C1 segment of cervical spinal cord (tissue), 14 donors: ENCODE measurements around the gene PAX6.

Source experiments
- DNase-seq, 14 donors: peaks; one replicate each; lab custom pipeline; 2025; lab: John Stamatoyannopoulos, UW

The PAX6 gene

DNA sequence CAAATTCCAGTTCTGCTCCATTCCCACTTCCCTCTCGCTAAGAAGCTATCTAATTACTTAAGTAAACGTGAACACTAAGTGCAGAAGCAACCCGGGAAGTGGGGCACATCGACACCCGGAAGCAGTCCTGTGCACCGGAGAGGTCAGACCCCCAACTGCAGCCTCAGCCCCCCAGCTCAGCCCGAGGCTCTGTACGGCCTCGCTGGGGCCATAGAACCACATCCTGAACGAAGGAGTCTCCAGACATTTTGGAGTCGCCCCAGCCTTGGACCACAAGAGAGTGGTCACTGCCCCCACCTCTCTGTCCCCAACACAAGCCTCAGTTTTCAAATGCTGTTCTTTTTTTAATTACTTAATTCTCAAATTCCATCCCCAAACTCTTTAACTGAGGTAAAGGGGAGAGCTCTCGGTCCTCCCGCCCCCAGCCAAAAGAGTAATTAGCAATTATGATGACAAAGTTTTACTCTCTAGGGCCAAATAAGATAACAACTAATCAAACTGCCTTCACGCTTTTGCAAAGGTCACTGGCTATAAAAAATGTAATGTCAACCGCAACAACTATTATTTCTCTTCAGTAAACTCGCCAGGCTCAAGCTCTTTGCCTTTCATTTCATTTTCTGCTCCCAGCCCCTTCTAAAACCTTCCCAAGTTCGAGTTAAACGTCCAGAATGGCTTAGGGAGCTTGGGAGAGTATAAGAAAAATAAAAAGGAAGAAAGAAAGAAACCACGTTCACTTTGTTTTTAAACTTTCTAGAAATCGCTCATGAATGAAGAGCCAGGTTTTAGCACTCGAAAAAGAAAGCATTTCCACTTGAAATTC is 2.2 kb downstream of the PAX6 start:
- no peak for DNase-seq

DNA sequence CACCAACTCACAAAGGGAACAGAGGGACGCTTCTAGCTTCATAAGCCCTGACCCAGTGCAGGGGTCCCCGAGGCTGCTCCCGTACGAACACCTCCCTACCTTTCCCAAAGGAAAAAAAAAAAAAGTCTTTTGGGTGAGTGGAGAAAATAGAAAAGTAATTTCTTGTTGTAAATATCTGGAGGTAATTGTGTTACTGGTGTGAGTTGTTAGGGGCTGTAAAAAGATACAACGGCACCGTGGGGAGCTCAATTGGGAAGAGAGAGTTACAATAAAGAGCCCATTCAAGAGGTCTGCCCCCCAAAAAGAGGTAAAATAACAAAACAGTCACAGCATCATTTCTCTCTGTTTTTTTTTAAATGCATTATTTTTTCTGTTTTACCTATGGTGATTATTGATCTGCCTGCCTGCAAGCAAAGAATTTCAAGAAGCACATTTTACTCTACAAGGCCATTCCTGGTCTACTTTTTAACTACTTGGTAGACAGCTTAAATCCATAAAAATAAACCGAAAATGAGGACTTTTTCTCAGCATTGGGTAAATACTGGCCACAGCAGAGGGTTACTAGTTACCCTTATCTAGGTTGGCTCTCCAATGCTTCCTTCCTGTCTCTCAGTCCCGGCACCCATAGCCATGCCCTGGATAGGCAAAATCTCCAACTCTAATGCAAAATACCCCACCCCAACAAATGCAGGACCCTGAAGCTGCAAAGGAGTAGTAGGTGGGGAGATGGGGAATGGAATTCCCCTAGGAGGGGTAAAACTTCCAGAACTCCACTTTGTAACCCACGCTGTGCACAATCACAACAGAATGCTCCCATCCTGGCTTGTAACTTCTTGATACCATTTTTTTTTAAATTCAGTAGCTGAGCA is 3.1 kb downstream of the PAX6 start:
- no peak for DNase-seq

DNA sequence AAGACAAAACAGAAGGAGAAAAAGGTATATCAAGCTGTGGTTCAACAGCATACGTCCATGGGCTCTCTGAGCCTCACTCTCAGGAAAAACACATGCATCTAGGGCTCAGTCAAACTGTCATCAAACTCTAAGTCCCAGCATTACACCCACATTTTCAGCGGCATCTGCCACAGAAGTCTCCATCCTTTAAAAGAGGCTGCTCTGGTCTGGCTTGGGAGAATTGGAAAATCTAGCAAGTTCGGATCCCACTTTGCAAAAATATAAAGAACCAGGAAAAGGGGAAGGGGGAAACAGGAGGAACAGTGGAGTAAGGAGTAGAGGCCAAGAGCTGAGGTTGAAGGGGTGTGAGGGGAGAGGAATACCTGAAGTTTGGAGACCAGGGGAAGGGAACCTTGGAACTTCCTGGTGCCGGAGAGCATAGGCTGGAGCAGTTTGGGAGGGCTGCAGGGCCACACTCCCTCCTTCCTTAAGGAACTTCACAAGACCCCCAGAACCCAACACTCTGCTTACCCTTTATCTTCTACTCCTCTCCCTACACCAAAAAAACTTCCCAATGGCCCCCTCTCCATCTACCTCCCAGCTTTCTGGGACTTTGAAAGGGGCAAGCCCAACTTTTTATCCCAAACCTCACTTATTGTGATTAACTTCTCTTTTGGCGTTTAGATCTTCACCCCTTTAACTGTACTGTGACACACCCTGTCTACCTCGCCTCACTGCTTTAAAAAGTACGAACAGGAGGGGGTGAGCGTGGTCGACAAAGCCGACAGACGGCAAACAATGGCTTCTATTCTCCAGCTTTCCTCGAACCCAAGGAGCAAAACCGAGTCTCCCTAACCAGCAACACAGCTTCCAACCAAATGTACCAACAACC is 4.0 kb downstream of the PAX6 start:
- no peak for DNase-seq

DNA sequence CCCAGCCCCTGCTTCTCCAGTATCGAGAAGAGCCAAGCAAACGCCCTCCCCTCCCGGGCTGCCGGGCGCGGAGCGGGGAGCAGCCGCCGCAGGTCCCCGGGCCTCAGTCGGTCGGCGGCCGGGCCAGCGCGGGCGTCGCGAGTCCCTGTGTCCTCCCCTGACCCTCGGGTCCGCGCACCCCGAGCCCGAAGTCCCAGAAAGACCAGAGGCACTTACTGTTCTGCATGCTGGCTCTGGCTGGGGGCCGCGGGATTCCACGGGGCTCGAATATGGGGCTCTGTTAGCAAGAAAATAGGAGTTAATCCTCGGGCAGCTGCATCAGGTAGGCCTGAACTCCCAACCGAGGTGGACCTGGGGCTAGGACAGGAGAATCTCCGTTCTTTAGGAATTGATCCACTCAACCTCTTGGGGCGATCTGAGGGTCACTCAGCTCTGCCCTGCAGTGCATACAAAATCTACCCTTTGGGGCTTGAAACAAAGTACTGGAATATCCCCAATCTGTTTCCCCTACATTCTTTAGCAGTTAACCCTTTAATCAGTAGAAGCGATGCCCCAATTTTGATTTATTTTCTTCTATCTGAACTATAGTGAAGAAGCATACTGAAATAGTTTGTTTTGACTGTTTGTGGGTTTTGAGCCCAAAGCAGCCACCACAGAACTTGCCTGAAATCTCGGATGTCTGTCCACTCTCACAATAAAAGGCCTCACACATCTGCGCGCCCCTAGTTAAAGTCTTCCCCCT is 4.8 kb downstream of the PAX6 start:
- no peak for DNase-seq

DNA sequence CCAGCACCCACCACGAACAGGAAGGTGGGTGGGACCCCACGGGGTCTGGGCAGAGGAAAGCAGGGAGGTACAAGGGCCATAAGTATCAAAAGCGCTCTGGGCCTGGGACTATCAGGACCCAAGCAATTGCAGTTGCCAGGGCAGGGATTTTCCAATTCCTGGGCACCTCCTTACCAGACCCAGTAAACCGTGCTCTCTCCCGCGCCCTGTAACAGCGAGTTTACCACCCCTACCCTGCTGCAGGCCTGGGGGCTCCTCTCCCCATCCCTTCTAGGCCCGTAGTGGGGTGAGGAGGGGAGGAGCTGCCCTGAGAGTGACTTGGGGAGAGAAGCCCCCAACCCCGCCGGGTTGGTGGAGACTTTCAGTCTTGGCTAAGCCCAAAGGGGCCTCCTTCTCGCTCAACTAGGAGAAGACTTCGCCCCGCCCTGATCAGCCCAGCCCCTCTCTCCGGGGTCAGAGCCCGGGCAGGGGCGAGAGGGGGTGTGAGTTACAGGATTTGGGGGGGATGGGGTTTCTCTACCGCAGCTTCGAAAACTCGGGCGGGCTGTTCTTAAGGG is 5.4 kb downstream of the PAX6 start:
- DNase-seq: peak in 1 of 14 donors; percentile 31

- DNase-seq: no peak
Measured at GRCh38 chr11:31805037-31805628, 6.0 kb downstream of the PAX6 start.

DNA sequence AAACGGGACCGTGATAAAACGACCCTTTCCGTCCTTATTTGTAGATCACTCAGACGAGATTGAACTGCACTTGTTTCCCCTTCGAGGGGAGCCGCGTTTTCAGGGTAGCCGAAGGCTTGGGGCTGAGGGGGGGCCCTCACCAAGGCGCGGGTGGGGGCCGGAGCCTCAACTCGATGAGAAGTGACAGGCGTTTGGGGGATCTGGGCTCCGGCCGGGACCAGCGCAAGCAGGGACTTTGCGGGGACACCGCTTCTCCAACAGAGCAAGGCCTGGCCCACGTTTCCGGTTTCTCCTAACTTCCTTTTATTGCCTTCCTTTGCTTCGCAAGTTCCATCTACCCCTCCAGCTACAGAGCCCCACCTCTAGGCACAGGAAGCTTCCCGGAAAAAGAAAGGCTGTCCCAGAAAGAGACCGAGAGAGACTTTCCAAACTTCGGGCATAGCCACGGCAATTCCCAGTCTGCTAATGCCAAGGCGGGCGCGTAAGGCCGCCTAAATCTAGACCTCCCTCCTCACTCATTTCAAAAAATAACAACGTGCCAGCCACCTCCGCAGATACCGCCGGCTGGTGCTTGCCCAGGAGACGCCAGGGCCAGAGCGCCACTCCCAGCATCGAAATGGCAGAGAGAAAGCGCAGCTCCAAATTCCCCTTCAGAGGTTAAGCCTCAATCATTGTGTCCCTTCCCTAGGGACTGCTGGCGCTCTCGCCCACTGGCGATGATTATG is 6.6 kb downstream of the PAX6 start:
- DNase-seq: peak in 1 of 14 donors; percentile 73

DNA sequence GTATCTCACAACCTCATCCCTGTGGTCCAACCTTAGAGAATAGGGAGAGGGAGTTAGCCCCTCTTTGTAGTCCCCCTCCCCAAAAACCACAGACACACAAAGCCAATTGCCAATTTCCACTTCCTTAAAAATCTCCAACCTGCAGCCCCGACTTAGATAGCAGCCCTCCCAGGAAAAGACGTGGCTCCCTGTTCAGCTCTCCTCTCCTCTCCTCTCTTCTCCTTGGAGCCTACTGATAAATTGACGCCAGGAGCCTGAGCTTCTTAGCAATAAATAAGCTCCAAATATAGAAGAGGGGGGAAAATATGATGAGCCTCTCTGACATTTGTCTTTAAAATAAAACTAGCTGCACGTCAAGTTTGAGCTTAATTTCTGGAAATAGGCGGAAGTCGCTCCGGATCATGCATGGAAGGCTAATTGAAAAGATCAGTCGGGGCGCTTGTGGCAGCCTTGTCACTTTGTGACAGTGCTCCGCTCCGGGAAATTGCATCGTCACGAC is 7.3 kb downstream of the PAX6 start:
- DNase-seq: peak in 1 of 14 donors; percentile 62

DNA sequence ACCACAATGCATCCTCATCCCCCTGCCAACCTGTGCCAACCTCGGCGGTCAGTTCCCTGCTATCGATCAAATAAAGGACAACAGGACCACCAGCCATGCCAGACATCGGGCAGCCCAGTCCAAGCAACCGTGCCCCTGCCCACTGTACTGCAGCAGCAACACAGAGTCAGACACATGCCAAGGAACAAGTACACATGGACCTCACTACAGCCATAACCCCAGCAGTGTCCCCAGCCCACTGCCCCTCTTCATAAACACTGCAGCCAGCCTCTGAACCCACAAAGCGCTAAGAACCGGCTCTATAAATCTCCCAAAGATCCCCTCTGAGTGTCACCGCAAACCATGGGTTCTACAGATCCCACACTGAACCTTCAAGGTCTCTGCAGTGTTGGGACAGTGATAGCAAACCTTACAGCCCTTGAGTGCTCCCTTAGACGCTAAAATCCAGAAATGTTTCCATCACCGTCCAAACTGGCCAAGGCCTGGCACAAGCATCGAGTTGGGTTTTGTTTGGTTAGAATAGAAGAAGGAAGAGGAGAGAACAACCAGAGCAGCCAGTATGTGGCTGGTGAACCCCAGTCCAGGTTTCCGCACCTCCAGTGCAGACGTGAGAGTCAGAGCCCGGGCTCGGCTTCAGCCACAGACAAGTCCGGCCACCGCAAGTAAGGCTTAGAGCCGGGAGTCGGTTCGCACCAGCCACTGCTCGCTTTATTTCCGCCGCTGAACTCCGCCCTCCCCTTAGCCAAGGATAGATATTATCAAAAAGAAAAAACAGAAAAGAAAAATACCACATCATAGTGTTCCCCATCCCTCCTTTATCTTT is 7.9 kb downstream of the PAX6 start:
- DNase-seq: peak in 1 of 14 donors; percentile 66

GRCh38 chr11:31802609-31802989 is 8.5 kb downstream of the PAX6 start:
- DNase-seq: peak in 1 of 14 donors; percentile 68

DNA sequence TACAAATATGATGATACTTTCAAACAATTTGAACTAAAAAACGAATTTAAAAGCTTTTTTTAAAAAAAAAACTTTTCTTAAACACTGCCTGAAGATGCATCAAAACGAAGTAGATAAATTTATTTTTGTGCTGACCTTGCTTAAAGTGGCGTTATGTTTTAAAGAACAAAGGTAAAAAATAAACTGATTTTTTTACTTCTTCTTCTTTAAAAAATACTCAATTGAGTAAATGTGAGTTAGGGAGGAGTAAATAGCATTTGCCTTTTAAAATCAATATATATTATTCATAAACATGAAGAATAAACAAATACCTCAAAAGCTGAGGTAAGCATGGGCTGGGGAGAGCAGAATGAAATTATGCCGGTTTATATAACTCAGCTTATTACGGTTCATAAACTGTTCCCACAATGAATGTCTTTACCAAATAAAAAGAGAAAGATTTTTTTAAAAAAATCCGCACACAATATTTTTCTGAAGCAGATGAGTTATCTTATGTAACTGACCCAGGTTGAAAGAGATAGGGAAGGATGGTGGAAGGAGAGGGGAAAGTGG is 9.0 kb downstream of the PAX6 start:
- no peak for DNase-seq

DNA sequence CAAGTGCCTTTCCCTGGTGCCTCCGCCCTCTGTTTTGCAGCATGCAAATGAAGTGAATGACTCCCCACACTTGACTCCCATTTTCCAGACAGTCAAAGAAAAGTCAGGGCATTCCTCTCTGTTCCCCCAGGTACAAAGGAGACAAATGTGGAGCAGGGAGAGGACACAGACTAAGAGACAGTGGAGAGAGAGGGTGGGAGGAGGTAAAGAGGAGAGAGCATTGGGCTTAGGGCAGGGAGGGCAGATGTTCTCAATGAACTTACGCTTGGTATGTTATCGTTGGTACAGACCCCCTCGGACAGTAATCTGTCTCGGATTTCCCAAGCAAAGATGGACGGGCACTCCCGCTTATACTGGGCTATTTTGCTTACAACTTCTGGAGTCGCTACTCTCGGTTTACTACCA is 9.8 kb downstream of the PAX6 start:
- peak in 1 of 14 donors; percentile 39 for DNase-seq

DNA sequence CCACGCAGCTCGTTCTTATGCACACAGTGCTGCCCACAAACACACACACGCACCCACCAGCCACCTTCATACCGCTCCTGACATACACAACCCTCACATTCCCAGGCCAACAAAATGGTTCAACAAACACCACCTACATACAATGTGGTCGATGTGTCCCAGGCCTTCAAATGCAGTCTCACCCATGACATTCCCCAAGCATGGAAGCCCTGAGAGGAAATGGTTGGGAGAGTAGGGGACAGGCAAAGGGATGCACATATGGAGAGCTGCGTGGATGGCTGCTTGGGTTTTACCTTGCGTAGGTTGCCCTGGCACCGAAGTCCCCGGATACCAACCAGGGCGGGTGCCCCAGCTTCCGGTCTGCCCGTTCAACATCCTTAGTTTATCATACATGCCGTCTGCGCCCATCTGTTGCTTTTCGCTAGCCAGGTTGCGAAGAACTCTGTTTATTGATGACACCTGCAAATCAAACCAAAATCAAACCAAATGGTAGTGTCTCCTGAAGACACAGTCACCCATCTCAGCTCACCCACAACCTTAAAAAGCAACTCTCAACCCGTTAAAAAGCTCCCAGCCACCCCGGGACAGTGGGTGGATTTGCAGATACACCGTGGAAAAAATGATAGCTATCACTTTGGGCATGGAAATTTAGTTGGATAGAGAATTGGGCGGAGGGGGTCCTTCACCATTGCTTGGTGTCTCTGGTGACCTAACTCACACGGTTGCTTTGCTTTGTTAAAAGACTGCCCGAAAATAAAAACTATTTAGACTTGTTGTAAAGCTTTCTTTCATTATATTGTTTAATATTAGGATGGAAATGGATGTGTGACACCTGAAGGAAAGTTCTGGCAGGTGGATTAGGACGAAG is 10.5 kb downstream of the PAX6 start:
- DNase-seq: peak in 1 of 14 donors; percentile 88

DNA sequence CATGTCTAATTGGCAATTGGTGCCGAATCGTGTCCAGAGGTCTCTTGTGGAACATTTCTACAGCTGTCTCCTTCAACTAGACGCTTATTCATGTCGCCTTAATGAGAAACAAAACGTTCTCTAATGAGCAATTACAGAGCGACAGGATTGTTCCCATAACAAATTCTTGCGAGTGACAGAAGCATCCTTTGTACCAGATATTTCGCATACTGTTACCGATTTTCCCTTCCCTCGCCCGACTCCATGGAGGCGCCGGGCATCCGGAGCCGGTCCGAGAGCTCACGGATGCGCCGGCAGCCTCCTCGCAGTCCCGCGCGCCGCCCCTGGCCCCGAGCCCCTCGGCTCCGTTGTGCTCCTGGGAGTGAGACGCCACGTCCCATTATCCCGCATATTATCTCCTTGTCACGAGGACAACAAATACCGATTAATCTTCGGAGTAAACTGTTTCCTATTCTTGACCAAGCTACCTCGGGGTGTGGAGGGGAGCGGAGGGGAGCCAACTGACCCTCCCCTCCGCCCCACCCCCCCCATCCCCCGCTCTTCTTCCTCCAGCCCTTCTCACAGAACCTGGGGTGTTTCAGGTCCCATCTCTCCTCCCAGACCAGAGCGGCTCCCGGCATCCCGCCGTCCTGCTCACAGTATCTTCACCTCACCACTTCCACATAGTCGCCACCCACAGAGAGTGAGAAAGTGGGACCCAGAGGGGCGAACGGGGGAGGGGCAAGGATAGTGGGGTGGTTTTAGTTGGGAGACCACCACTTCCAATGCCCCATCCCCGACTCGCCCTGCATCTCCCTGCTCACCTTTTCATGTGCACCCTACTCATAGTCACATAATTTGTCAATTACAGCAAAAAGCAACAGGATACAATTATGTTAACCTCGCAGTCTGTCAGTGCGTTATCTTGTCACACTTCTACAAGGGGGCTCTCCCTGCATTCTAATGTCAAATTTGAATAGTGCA is 11.4 kb downstream of the PAX6 start:
- DNase-seq: peak in 1 of 14 donors; percentile 54

- peak in 1 of 14 donors; percentile 69 for DNase-seq
Measured at GRCh38 chr11:31798554-31799434, 12.3 kb downstream of the PAX6 start.
